Hematopoietic multipotent progenitor cell treated with erythropoietin and hydrocortisone succinate and interleukin-3 and kit ligand, for 4 days (in vitro differentiated cells): ENCODE results near the gene CLDN15.
"Not testable (repeated sequence)": the region's sequence is repeated elsewhere in the genome, so short reads cannot be mapped to it uniquely, and the experiment has no call there.

Experiments used
- DNase-seq: peaks from one replicate; pipeline ENCODE4 v3.0.0-alpha.2; 2015

The CLDN15 gene, protein sequence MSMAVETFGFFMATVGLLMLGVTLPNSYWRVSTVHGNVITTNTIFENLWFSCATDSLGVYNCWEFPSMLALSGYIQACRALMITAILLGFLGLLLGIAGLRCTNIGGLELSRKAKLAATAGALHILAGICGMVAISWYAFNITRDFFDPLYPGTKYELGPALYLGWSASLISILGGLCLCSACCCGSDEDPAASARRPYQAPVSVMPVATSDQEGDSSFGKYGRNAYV

DNA sequence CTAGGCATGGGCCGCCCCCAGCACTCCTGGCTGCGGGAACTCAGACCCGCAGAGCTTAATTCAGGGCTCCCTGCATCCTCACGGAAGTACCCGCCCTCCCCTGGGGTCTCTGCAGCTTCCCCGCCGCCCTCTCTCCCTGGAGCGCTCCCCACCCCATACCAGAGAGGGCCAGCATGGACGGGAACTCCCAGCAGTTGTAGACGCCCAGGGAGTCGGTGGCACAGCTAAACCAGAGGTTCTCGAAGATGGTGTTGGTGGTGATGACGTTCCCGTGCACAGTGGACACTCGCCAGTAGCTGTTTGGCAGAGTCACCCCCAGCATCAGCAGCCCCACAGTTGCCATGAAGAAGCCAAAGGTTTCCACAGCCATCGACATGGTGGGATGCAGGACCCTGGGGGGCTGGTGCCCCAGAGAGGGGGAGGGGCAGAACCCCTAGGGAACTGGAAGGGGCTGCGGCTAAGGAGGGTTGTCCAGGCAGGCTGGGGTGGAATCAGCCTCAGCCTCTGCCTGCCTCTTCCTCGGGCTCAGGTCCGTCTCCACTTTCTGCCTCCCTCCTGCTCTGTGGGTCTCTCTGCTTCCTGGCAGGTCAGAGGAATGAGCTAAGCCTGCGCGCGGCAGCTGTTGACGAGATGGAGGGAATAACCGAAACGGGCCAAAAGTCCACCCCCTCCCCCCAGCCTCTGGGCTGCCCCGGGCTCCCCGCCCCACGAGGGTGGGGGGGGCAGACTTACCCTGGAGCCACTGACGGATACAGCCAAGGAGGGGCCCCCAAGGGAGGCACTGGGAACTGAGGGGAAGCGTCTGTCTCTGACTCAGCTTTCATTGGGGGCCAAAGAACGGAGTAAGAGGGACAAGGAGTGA, at the start of gene CLDN15:
CLDN15 (minus strand) TSS at position 597 of the 862 bp plus-strand sequence; CDS start at position 376, 221 bp downstream.
- DNase-seq = peak; percentile 70

DNA sequence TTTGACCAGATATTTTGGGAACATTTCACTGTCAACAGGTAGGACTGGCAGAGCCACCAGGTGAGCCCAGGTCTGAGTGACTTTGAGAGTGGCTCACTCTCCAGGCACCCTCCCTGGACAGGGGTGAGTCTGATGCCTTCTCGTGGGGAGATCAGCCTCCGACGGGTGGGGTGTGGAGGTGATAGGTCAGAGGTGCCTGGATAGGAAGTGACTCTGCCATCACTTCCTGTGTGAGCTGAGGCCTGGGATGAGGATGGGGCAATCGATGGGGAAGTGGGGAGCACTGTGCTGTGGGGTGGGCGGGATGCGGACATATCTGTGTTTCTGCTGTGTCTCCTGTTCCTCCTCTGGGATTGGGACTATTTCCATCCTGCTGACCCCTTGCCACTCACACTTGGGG, 49.4 kb upstream of the CLDN15 start:
- no peak for DNase-seq

DNA sequence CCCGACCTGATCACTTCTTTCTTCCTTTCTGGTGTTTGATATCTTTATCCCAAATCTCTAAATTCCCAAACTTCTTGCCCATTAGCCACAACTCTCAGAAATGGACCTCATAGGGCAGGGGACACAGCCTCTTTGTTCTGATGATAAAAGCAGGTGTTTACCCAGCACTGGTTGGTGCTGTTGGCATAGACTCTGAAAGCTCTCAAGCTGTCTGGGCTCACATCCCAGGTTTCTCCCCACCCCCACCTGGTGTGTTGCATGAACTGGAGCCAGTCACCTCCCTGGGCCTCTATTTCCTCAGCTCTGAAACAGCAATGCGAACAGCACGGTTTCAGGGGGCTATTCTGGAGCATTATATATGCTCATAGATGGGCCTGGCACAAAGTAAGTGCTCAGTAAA, 48.3 kb upstream of the CLDN15 start:
- DNase-seq = not testable (repeated sequence)

DNA sequence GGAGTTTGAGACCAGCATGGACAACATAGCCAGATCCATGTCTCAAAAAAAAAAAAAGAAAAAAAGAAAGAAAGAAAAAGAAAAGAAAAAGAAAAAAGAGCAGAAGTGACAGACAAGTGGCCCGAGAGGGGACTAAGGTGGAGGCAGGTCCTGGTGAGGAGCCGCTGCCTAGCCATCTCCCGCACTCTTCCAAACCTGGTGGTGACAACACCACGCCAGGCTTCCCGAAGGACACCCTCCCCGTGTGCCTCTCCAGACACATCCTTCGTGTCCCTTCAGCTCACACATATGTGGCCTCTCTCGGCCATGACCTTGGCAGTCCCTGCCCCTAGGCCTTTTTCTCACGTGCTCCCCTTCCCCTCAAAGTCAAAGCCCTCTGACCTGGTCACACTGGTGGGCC, 47.6 kb upstream of the CLDN15 start:
- no peak for DNase-seq

DNA sequence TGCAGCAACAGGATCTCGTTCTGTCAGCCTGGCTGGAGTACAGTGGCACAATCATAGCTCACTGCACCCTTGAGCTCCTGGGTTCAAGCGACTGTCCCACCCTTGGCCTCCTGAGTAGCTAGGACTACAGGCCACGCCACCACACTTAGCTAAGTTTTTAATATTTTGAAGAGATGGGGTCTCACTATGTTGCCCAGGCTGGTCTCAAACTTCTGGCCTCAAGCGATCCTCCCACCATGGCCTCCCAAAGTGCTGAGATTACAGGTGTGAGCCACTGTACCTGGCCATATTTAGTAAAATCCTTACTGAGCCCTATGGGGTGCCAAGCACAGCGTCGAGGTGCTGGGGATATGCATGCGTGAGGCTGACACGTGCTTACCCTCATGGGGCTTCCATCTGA, 43.3 kb upstream of the CLDN15 start:
- not testable (repeated sequence) for DNase-seq

DNA sequence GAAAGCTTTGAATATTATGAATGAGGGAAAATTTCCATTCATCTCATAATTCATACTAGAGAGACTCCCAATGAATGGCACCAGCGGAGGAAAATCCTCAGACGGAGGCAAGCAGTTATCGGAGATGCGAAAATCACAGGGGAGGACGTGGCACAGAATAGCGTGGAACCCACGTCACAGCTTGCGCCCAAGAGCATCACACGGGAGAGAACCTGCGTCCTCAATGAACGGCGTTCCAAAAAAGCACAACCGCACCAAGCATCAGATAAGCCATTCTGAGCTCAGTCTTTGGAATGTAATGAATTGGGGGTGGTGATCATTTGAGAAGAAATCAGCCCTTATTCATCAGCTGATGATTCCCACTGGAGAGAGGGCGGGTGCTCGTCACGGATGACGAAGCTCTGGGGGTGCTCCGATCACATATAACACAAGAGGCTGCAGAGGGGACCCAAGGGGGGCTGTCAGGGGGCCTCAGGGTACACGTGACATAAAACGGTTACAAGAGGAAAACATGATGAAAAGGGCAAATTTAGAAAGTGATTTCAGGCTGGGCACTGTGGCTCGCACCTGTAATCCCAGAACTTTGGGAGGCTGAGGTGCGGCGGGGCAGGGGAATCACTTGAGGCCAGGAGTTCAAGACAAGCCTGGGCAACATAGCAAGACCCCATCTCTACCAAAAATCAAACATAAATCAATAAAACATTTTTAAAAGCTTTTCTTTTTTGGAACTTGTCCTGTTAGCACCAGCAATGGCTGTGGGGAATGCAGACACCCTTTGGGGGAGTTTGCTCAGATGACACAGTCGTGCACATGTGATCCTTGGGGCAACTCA, 41.1 kb upstream of the CLDN15 start:
- no peak for DNase-seq

DNA sequence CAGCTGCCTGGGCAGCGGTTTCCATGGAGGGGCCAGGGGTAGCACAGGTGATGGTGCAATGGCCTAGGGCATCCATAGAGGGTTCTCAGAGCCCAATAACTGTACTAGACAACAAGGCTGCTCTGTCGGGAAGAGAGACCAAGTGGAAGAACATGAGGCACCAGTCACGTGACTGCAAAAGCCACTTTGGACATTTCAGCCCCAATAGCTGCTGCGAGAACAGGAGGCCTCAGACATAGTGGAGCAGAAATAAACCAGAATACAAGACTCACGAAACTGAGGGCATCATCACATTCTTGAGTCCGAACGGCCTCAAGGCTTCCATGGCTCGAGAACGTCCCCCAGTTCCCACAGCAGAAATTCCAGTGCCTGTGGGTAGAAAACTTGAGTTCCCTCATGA, 39.6 kb upstream of the CLDN15 start:
- DNase-seq = no peak

DNA sequence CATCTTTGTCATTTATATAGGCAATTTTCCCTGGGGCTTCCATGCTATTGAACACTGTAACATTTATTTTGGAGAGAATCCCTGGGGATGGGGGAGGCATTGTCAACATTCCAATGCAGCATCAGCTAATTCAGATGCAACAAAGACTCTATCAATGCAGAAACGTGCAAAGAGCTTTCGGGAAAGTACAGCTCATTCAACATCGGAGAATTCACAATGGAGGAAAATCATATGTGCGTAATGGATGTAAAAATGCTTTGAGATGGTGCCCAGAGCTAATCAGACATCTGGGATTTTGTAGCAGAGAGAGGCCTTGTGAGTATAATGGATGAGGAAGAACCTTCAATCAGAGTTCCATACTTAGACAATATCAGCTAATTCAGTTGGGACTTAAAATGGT, 35.6 kb upstream of the CLDN15 start:
- DNase-seq = no peak

DNA sequence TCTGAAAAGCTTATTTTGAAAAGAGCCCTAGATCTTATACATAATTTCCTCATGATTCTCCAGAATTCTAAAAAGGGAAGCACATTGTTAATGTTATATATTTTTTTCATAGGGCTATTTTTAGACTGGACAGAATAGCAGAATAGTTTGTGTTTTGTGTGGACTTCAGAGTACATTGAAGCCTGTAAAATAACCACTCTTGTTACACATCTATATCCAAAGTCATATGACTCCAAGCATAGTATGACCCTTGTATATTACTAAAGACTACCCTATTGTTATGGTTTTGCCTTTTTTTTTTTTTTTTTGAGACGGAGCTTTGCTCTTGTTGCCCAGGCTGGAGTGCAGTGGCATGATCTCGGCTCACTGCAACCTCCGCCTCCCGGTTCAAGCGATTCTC, 33.4 kb upstream of the CLDN15 start:
- no peak for DNase-seq

DNA sequence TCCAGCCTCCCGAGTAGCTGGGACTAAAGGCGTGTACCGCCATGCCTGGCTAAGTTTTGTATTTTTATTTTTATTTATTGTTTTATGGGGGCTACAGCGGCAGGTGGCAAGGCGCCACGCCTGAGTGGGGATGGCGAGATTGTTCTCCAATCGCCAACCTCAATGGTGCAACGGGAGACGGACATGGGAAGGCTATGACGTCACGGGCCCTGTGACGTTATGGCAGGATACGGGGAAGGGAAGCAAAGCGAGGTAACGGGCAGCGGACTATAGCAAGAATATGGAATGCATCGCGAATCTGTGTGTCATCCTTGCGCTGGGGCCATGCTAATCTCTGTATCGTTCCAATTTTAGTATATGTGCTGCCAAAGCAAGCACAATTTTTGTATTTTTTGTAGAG, 32.1 kb upstream of the CLDN15 start:
- no peak for DNase-seq

DNA sequence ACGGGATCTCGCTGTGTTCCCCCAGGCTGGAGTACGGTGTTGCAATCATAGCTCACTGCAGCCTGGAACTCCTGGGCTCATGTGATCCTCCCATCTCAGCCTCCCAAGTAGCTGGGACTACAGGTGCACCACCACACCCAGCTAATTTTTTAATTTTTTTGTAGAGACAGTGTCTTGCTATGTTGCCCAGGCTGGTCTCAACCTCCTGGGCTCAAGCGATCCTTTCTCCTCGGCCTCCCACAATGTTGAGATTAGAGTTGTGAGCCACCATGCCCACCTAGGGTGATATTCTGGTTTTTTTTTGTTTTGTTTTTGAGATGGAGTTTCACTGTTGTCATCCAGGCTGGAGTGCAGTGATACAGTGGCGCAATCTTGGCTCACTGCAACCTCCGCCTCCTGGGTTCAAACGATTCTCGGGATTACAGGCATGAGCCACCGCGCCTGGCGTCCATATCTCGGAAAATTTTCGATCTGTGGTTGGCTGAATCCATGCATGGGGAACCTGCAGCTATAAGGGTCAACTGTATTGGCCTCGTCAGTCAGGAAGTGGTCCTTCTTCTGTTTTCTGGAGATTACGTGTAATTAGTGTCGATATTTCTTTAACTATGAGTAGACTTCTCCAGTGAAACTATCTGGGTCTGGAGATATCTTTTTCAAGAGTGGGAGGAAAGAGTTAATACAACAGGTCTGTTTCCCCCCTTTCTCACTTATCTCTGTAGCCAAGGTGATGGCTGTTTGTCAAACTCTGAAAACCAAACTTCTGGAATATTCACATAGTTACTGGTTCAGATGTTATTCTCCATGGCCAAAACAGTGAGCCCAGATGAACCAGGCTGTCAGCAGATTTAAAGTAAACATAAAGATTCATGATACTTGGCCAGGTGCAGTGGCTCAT, 28.3 kb upstream of the CLDN15 start:
- peak; percentile 73 for DNase-seq

DNA sequence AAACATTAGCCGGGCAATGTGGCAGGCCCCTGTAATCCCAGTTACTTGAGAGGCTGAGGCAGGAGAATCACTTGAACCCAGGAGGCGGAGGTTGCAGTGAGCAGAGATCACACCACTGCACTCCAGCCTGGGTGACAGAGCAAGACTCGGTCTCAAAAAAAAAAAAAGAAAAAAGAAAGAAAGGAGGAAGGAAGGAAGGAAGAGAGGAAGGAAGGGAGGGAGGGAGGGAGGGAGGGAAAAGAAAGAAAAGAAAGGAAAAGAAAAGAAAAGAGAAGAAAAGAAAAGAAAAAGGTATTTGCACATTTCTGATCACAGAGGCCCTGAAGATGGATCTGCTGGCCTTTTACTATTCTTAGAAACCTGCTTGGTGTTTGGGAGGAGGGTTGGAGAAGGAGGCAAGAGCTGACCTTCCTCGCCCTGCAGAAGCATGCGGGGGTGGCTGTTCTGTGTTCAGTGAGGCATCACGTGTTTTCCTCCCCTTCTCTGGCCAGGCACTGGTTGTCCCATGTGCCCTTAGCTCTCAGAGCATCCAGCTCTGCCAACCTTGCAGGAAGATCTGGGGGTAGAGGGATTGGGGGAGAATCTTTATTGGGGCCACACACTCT, 26.6 kb upstream of the CLDN15 start:
- DNase-seq = not testable (repeated sequence)

DNA sequence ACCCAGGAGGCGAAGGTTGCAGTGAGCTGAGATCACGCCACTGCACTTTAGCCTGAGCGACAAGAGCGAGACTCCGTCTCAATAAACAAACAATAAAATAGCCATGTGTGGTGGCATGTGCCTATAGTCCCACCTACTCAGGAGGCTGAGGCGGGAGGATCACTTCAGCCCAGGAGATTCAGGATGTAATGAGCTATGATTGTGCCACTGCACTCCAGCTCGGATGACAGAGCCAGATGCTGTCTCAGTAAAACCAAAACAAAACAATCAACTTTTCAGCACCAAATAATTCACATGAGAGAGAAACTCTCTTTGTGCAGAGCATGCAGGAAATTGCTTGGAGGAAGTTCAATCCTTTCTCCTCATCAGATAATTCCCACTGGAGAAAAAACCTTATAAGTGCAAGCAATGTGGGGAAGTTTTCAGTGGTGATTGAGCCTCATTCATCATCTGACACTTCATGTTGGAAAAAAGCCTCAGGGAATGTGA, 20.7 kb upstream of the CLDN15 start:
- DNase-seq = no peak

DNA sequence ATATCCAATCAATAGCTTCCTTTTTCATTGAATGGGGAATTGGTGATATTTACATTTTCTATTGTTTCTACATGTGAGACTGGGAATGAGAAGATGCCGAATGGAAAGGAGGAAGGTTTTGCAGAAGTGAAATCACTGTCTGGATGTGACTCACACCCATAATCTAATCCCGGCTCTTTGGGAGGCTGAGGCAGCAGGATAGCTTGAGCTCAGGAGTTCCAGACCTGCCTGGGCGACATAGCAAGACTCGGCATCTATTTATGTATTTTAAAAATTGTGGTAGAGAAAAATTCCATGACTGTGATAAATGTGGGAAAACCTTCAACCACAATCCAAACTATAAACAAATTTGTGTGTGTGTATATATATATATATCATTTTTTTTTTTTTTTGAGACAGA, 18.2 kb upstream of the CLDN15 start:
- DNase-seq = no peak

DNA sequence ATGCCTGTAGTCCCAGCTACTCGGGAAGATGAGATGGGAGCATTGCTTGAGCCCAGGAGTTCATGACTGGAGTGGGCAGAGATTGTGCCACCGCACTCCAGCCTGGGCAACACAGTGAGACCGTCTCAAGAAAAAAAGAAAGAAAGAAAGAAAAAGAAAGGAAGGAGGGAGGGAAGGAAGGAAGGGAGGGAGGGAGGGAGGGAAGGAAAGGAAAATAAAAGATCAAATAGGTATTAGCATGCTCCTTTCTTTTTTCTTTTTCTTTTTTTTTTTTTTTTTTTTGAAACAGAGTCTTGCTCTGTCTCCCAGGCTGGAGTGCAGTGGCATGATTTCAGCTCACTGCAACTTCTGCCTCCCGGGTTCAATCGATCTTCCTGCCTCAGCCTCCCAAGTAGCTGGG, 15.6 kb upstream of the CLDN15 start:
- not testable (repeated sequence) for DNase-seq

DNA sequence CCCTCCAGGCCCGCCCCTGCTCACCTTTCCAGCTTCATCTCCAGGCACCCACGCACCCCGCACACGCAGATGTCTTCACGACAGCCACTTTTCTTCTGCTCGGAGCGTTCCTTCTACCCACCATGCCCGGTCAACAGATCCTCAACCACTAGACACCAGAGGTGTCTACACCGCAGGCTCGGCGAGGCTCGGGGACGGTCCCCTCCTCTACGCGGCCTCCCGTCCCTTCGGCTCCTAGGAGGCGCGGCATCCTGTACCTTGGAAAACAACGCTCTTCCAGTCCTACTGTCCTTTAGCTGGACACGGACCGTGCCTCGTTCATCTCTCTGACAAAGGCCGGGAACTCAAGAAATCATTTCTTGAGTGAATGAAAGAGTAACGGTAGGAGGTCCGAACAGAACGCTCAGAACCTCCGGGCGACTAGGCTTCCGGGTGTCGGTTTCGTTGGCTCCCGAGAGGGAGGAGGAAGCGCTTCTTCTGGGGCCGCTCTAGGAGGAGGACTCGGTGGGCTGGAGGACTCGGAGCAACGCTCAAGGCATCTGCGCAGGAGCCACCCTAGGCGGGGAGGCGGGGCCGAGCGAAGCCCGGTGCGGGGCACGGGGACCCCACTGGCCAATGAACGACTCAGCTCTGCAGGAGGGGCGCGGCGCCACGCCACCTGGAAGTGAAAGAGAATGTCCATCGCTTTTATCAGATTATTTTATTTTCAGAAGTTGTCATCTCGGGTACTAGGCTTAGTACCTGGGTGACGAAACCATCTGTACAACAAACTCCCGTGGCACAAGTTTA, 14.5 kb upstream of the CLDN15 start:
- peak; percentile 99 for DNase-seq

DNA sequence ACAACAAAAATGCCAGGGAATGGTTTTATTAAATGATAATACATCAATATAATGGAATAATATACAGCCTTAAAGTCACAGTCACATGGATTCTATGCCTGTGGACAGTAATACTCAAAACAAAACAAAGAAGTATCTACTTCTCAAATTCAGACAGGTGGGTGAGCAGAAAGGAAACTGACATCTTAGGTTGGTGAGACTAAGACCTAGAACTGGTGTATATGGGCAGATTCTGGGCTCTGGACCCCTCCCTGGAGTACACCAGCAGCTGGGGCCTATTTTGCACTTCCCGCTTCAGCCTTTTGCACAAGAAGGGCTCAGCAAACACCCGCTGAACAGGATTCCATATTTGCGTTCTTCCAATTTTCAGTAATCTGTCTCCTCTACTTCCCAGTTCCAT, 12.7 kb upstream of the CLDN15 start:
- DNase-seq = no peak

DNA sequence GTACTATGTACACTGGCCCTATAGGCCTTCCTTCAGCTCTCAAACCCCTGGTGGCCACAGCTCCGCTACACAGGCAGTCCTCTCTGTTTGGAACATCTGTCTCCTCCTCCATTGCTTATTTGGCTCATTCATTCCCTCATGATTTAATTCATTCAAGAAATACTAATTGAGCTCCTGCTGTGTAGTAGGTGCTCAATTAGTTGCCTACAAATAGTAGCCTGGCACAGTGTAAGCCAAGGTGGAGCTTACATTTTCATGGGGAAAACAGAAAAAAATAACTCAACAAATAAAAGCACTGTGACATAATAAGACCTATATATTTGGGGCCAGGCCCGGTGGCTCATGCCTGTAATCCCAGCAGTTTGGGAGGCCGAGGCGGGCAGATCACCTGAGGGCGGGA, 10.7 kb upstream of the CLDN15 start:
- DNase-seq = no peak

DNA sequence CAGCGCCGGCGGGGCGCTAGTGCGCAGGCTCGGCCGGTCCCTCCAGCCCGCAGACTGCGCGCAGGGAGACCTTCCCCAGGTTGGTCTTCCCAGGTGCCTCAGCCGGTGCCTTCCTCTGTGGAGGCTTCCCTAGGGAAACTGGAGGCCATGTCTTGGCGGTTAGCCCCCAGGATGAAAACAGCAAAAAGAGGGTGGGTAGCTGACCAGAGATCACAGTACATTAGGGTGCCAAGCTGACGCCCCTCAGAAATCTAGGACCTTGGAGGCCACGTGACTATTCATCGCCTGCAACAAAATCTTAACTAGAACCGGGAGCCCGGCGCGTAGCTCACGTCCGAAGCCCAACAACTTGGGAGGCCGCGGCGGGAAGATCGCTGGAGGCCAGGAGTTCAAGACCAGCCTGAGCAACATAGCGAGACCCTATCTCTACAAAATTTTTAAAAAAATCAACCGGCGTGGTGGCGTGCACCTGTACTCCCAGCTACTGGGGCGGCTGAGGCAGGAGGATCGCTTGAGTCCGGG, 7.6 kb upstream of the CLDN15 start:
- DNase-seq = no peak

DNA sequence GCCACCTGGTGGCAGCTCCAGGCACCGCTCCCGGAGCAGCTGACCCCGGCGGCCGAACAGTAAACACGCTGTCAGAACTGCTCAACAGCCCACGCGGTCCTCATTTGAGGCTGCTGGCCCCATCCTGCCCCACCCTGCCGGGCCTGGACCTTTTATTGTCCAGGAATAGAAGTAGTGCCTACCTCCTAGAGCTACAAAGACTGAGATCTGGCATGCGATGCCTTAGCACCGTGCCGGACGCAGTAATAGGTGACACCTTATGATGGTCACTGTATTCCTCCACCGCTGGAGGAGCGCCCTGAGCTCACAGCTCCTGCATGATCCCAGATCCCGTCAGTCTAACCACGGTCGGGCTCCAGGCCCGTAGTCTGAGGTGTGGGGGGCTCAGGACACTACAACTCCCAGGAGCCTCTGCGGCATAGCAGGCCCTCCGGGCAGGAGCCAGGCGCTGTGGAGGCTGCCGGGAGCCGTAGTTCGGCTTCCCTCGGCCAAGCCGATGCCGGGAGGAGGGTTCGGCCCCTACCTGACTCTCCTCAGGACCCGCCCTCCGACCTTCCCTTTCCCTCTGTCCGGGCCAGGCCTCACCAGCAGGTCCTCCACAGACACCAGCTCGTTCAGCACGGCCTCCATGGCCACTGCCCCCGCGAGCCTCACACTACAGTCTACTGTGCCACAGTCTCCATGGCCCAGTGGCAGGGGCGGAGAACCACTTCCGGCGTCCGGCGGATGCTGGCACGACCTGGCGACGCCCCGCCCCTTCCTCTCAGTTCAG, 7.0 kb upstream of the CLDN15 start, which contains the start of gene FIS1:
FIS1 (minus strand) TSS at position 707 of the 772 bp plus-strand sequence; CDS start at position 630, 77 bp downstream.
- peak; percentile 97 for DNase-seq
